Keratinocyte (primary cell): ENCODE results near the gene CDCP2. TPM values are rescaled to one million over a fixed set of nuclear protein-coding genes. Genes with fewer than 3 reads are reported as not detected.
A peak's percentile ranks its signal among the peaks of the same experiment; 100 is the strongest.

ENCODE experiments used
- DNase-seq: peaks from one replicate; pipeline ENCODE4 v3.0.0-alpha.2; 2011; ENCODE audit warnings: low read depth, missing footprints, low spot score
- FAIRE-seq: peaks from 2 replicates; lab custom pipeline; 2011; peaks lifted over from hg19 to GRCh38; lab: Jason Lieb, UNC
- H2AFZ ChIP-seq: 2 replicates; pipeline ENCODE4 v1.6.0; 2012; ENCODE audit warnings: low read length, control low read depth, inconsistent platforms; ENCODE audit not compliant: control insufficient read depth
- H3K27ac ChIP-seq: 2 replicates; pipeline ENCODE4 v1.5.1; 2011; ENCODE audit warnings: low read length; ENCODE audit not compliant: control insufficient read depth, insufficient read depth
- H3K27me3 ChIP-seq: 3 replicates; pipeline ENCODE4 v1.6.0; 2011; ENCODE audit warnings: low read length; ENCODE audit not compliant: control insufficient read depth, insufficient read depth; ENCODE audit errors: extremely low read depth
- H3K36me3 ChIP-seq, 2 experiments: 2 replicates in 1 of 2; 3 replicates in 1 of 2; pipeline ENCODE4 v1.5.1; 2011; ENCODE audit warnings: low read length in 2 of 2, mild to moderate bottlenecking in 1 of 2; ENCODE audit not compliant: control insufficient read depth in 2 of 2, insufficient read depth in 2 of 2; ENCODE audit errors: extremely low read depth in 1 of 2
- H3K4me1 ChIP-seq: 3 replicates; pipeline ENCODE4 v1.5.1; 2011; ENCODE audit warnings: low read length; ENCODE audit not compliant: control insufficient read depth, insufficient read depth; ENCODE audit errors: extremely low read depth
- H3K4me2 ChIP-seq: 3 replicates; pipeline ENCODE4 v1.6.0; 2011; ENCODE audit warnings: low read depth, low read length; ENCODE audit not compliant: control insufficient read depth, insufficient read depth; ENCODE audit errors: extremely low read depth
- H3K4me3 ChIP-seq, 3 experiments: fragments of 200-600 bp in 1 of 3; sonication (generic) in 1 of 3; 2 replicates in 2 of 3; 3 replicates in 1 of 3; pipeline ENCODE4 v1.5.1; 2011 to 2016; ENCODE audit warnings: low read length in 3 of 3, mild to moderate bottlenecking in 3 of 3, control low read depth in 2 of 3, inconsistent platforms in 1 of 3, low read depth in 1 of 3, mixed read lengths in 1 of 3, mixed run types in 1 of 3, moderate library complexity in 1 of 3; ENCODE audit not compliant: control insufficient read depth in 2 of 3, insufficient read depth in 2 of 3; ENCODE audit errors: extremely low read depth in 1 of 3
- H3K79me2 ChIP-seq: 2 replicates; pipeline ENCODE4 v1.6.0; 2012; ENCODE audit warnings: low read length; ENCODE audit not compliant: control insufficient read depth, insufficient read depth
- H3K9ac ChIP-seq: 3 replicates; pipeline ENCODE4 v1.6.0; 2011; ENCODE audit warnings: low read length; ENCODE audit not compliant: control insufficient read depth, insufficient read depth; ENCODE audit errors: extremely low read depth
- H3K9me1 ChIP-seq: 3 replicates; pipeline ENCODE4 v1.6.0; 2011; ENCODE audit warnings: low read length; ENCODE audit not compliant: control insufficient read depth, insufficient read depth; ENCODE audit errors: extremely low read depth
- H3K9me3 ChIP-seq: 2 replicates; pipeline ENCODE4 v1.5.1; 2012; ENCODE audit warnings: low read depth, low read length; ENCODE audit not compliant: control insufficient read depth
- H4K20me1 ChIP-seq: 3 replicates; pipeline ENCODE4 v1.6.0; 2011; ENCODE audit warnings: low read length; ENCODE audit not compliant: control insufficient read depth, insufficient read depth; ENCODE audit errors: extremely low read depth
- EZH2 ChIP-seq: IDR thresholded peaks from one replicate; pipeline ENCODE4 v1.6.1; 2012; ENCODE audit warnings: inconsistent platforms, mild to moderate bottlenecking, low read length, moderate library complexity
- dilution Hi-C: fragments of 300-500 bp; cut with MboI; formaldehyde crosslinking; loops from one replicate; pipeline ENCODE4 v1.7.0; 2020; ENCODE audit warnings: low sequenced_read_pairs; ENCODE audit not compliant: extremely low pct_ligation_motif_present
- polyA plus RNA-seq, 5 experiments: library from polyadenylated mRNA; depleted of rRNA in 3 of 5; stranded (reverse) in 3 of 5; stranded (forward) in 1 of 5; unstranded in 1 of 5; fragments of >200 nt; gene quantifications; 1 replicate in 1 of 5; 2 replicates in 3 of 5; 3 replicates in 1 of 5; pipeline versions ENCODE4 v1.2.1 to v1.2.3, GENCODE V29; 2011 to 2012; ENCODE audit warnings: missing spikeins in 2 of 5, low read depth in 1 of 5, low replicate concordance in 1 of 5
- TF ChIP-seq, protein P1 (sequence below), 3 experiments: IDR thresholded peaks in 1 of 3; conservative IDR thresholded peaks in 1 of 3; optimal IDR thresholded peaks in 1 of 3; 2 replicates in 2 of 3; 3 replicates in 1 of 3; pipeline versions ENCODE3 to v1.5.1; 2011; ENCODE audit warnings: low read length in 3 of 3, mild to moderate bottlenecking in 3 of 3, moderate library complexity in 2 of 3, control low read depth in 1 of 3, inconsistent platforms in 1 of 3; ENCODE audit not compliant: insufficient read depth in 2 of 3; ENCODE audit errors: extremely low read depth in 1 of 3

Gene CDCP2
- polyA plus RNA-seq, 1 donor (not counting 4 experiments of a cell fraction or from before 2014, with no cell fraction given) = not detected

DNA sequence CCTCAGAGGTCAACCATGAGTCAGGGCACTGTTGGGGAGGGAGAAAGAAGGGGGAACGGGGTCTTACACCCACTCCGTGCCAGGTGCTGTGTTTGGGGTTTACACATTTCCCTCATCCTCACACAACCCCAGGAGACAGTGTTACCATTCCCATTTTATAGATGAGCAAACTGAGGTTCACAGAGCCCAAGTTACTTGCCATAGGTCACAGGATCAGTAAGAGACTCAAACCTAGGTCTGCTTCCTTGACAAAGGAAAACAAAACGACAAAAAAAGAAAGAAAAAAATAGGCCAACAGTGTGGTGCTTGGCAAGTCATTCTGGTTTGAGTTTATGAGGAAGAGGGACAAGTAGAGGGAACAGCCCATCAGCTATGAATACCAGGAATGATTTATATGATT lies 16.3 kb upstream of the CDCP2 start:
- no peak for TF ChIP-seq EZH2
- TF ChIP-seq, protein P1, sequence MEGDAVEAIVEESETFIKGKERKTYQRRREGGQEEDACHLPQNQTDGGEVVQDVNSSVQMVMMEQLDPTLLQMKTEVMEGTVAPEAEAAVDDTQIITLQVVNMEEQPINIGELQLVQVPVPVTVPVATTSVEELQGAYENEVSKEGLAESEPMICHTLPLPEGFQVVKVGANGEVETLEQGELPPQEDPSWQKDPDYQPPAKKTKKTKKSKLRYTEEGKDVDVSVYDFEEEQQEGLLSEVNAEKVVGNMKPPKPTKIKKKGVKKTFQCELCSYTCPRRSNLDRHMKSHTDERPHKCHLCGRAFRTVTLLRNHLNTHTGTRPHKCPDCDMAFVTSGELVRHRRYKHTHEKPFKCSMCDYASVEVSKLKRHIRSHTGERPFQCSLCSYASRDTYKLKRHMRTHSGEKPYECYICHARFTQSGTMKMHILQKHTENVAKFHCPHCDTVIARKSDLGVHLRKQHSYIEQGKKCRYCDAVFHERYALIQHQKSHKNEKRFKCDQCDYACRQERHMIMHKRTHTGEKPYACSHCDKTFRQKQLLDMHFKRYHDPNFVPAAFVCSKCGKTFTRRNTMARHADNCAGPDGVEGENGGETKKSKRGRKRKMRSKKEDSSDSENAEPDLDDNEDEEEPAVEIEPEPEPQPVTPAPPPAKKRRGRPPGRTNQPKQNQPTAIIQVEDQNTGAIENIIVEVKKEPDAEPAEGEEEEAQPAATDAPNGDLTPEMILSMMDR (optimal IDR thresholded peaks at IDR 0.05 in 1 of 3, IDR thresholded peaks at IDR 0.05 in 1 of 3, conservative IDR thresholded peaks at IDR 0.05 in 1 of 3; ENCODE audit: extremely low read depth in 1 of 3, insufficient read depth in 2 of 3, low read length in 3 of 3) = no peak
- Histone ChIP-seq H3K4me1 (peaks cover 23% of the 10 kb centered on the region), H3K79me2 (no peaks in the 10 kb centered on the region), H3K4me2 (no peak overlapping the region), H2AFZ (no peak overlapping the region), H3K9me1 (peaks cover 3% of the 10 kb centered on the region), H3K27ac (no peak overlapping the region), H3K36me3 (no peaks in the 10 kb centered on the region), H4K20me1 (no peaks in the 10 kb centered on the region), H3K9ac (no peak overlapping the region), H3K9me3 (no peaks in the 10 kb centered on the region), H3K4me3 (no peak overlapping the region), H3K27me3 (no peaks in the 10 kb centered on the region)
- dilution Hi-C loops = no loop called here
- no peak for DNase-seq
- FAIRE-seq = no peak

DNA sequence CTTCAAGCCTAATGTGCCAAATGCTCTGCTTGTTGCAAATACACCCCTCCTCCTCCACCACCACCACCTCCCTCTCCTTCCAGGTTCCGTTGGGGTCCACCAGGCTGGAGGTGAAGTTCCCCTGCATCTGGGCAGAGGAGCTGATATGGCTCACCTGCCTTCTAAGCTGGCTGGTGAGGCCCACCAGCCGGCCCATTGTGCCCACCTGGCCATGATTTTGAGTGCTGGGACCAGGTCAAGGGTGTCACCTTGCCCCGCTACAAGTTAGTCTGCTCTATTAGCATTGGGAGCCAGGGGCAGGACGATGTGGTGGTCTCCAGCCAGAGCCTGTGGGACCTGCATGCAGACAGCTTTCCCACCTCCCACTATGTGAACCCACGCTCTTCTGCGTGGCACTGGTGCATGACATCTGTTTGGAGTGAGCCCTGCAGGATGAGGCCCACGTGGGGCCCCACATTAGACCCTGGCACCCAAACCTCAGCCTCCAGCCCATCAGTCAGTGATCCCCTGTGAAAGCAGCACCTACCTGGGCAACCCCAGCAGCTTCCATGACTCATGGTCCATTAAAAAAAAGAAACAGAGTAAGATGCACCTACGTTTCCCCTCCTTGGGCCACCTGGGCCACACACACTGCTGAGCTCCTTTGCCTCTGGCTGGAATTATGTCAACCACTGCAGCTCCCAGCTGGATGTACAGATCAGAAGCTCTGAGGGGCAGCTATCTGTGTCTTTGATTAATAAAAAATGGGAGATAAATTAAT lies 15.6 kb upstream of the CDCP2 start:
- Histone ChIP-seq H3K4me3 (no peak overlapping the region), H3K79me2 (no peaks in the 10 kb centered on the region), H3K4me1 (peaks cover 23% of the 10 kb centered on the region), H3K9ac (no peak overlapping the region), H3K36me3 (no peaks in the 10 kb centered on the region), H3K27me3 (no peaks in the 10 kb centered on the region), H3K4me2 (peak overlapping the region; percentile 49), H4K20me1 (no peaks in the 10 kb centered on the region), H3K9me3 (no peaks in the 10 kb centered on the region), H3K9me1 (peaks cover 3% of the 10 kb centered on the region), H3K27ac (peak overlapping the region; percentile 28), H2AFZ (peak overlapping the region; percentile 30)
- TF ChIP-seq EZH2 = no peak
- TF ChIP-seq, protein P1 (optimal IDR thresholded peaks at IDR 0.05 in 1 of 3, IDR thresholded peaks at IDR 0.05 in 1 of 3, conservative IDR thresholded peaks at IDR 0.05 in 1 of 3; ENCODE audit: extremely low read depth in 1 of 3, insufficient read depth in 2 of 3, low read length in 3 of 3) = no peak
- peak; percentile 70 for FAIRE-seq
- dilution Hi-C loops = no loop called here
- DNase-seq = no peak
